ENCODE results near the gene ARGLU1. TPM values are rescaled to one million over a fixed set of nuclear protein-coding genes. Genes with fewer than 3 reads are reported as not detected.

The ARGLU1 gene
- total RNA-seq, 1 donor from 2014 or later, result 242 TPM

- Mint-ChIP-seq H3K27me3 (ENCODE audit: unreplicated experiment) (peaks cover 24% of the 10 kb centered on the region), H3K4me3 (ENCODE audit: unreplicated experiment) (peak overlapping the region; percentile 100), H3K36me3 (ENCODE audit: low read depth, unreplicated experiment) (peaks cover 13% of the 10 kb centered on the region), H3K4me1 (ENCODE audit: unreplicated experiment) (peaks cover 47% of the 10 kb centered on the region), H3K27ac (ENCODE audit: unreplicated experiment) (peak overlapping the region; percentile 87), H3K9me3 (ENCODE audit: unreplicated experiment) (no peaks in the 10 kb centered on the region)
- no peak for DNase-seq (ENCODE audit: low spot score)
- TF ChIP-seq CTCF (IDR thresholded peaks at IDR 0.05; ENCODE audit: unreplicated experiment), result no peak
These were observed 514 bp upstream of the ARGLU1 start for GRCh38 chr13:106568299-106569003.

DNA sequence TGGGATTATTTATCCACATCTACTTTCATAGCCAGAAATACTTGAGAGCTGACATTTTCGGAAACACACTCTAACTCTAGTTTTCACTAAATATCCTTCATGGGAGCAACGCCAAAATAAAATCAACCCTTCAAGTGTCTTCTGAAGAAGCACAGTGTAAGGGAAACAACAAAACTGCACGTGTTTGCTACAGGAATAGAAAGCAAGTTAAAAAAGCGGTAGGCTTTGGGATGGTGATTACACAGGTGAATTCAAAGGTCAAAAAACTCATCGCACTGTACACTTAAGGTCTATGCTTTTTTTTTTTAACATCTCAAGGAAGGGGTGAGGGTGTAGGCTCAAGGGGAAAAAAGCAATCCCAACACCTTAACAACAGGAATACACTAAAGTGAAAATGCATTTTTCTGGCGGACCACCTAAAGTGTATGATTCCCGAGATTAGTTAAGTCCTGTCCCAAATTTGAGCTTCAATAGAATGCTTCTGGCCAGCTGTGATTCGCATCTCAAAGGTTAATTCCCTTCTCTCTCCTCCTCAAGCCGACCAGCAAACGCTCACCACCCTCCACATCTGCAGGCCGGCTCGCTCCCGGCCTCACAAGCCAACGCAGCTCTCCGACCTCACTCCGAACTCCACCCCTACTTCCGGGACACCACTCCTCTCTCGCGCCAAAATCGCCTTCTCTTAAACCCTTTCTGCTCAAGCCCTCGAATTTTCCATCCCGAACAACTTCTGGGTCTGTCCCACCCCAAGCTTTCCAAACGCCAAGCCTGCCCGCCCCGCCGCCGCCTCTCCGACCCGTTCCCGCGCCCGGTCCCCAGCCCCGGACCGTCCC, 1.1 kb downstream of the ARGLU1 start:
- Mint-ChIP-seq H3K27me3 (ENCODE audit: unreplicated experiment) (peaks cover 22% of the 10 kb centered on the region), H3K4me3 (ENCODE audit: unreplicated experiment) (peak overlapping the region; percentile 100), H3K9me3 (ENCODE audit: unreplicated experiment) (no peaks in the 10 kb centered on the region), H3K27ac (ENCODE audit: unreplicated experiment) (peak overlapping the region; percentile 92), H3K36me3 (ENCODE audit: low read depth, unreplicated experiment) (peaks cover 13% of the 10 kb centered on the region), H3K4me1 (ENCODE audit: unreplicated experiment) (peaks cover 56% of the 10 kb centered on the region)
- no peak for TF ChIP-seq CTCF (IDR thresholded peaks at IDR 0.05; ENCODE audit: unreplicated experiment)
- peak; percentile 34 for DNase-seq (ENCODE audit: low spot score)

- Mint-ChIP-seq H3K9me3 (ENCODE audit: unreplicated experiment) (no peaks in the 10 kb centered on the region), H3K27ac (ENCODE audit: unreplicated experiment) (peak overlapping the region; percentile 45), H3K27me3 (ENCODE audit: unreplicated experiment) (peaks cover 17% of the 10 kb centered on the region), H3K4me1 (ENCODE audit: unreplicated experiment) (peaks cover 61% of the 10 kb centered on the region), H3K36me3 (ENCODE audit: low read depth, unreplicated experiment) (peaks cover 8% of the 10 kb centered on the region), H3K4me3 (ENCODE audit: unreplicated experiment) (peak overlapping the region; percentile 100)
- no peak for TF ChIP-seq CTCF (IDR thresholded peaks at IDR 0.05; ENCODE audit: unreplicated experiment)
- DNase-seq (ENCODE audit: low spot score), result no peak
These were observed 2.7 kb downstream of the ARGLU1 start for GRCh38 chr13:106565127-106565775.

DNA sequence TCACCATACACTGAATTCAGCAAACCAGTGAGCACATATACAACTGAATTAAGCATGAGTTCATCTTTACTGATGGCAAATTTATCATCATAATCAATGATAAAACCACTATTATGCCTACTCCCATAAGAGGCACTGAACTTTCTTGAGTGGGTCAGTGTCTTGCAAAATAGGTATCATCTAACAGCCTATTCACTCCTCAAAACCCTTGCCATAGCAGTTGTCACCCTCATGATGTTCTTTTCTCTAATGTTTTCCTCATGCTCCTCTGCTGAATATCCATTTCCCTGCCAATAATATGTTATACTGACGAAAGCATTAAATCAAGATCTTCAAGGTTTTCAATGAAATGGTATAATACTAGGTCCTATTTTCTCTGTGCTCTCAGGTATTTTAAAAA, 5.6 kb downstream of the ARGLU1 start:
- Mint-ChIP-seq H3K4me1 (ENCODE audit: unreplicated experiment) (peaks cover 55% of the 10 kb centered on the region), H3K9me3 (ENCODE audit: unreplicated experiment) (no peaks in the 10 kb centered on the region), H3K27ac (ENCODE audit: unreplicated experiment) (peak overlapping the region; percentile 65), H3K36me3 (ENCODE audit: low read depth, unreplicated experiment) (peaks cover 25% of the 10 kb centered on the region), H3K27me3 (ENCODE audit: unreplicated experiment) (peaks cover 13% of the 10 kb centered on the region), H3K4me3 (ENCODE audit: unreplicated experiment) (peak overlapping the region; percentile 3)
- TF ChIP-seq CTCF (IDR thresholded peaks at IDR 0.05; ENCODE audit: unreplicated experiment), result no peak
- no peak for DNase-seq (ENCODE audit: low spot score)
